Kidney (tissue), 14 donors: ENCODE results near the gene ASB1. TPM values are rescaled to one million over a fixed set of nuclear protein-coding genes. Genes with fewer than 3 reads are reported as not detected.
A peak's percentile ranks its signal among the peaks of the same experiment; 100 is the strongest.

ENCODE experiments used
- DNase-seq, 5 donors: peaks; one replicate each; pipeline ENCODE4 v3.0.0-alpha.2; 2013 to 2020
- FAIRE-seq: peaks from 2 replicates; lab custom pipeline; 2012; peaks lifted over from hg19 to GRCh38; lab: Jason Lieb, UNC
- H3K27ac ChIP-seq, 2 donors: one replicate each; pipeline ENCODE4 v1.7.0; 2013; ENCODE audit warnings: low read depth in 2 of 2, low read length in 2 of 2, inconsistent platforms in 1 of 2
- H3K27me3 ChIP-seq: one replicate; pipeline ENCODE4 v1.7.1; 2013; ENCODE audit warnings: low read length, inconsistent platforms; ENCODE audit not compliant: control insufficient read depth, insufficient read depth
- H3K36me3 ChIP-seq, 3 donors: one replicate each; pipeline versions ENCODE4 v1.7.0 to v1.7.1; 2013; ENCODE audit warnings: low read length in 3 of 3, control low read depth in 1 of 3, inconsistent platforms in 1 of 3; ENCODE audit not compliant: insufficient read depth in 3 of 3, control insufficient read depth in 2 of 3
- H3K4me1 ChIP-seq, 3 donors: one replicate each; pipeline versions ENCODE4 v1.7.0 to v1.7.1; 2013; ENCODE audit warnings: low read length in 3 of 3, inconsistent platforms in 1 of 3, low read depth in 1 of 3; ENCODE audit not compliant: control insufficient read depth in 2 of 3, insufficient read depth in 2 of 3
- H3K4me3 ChIP-seq, 3 donors: one replicate each; pipeline versions ENCODE4 v1.7.0 to v1.8.1; 2013; ENCODE audit warnings: low read length in 3 of 3, control low read depth in 1 of 3, inconsistent platforms in 1 of 3
- H3K9ac ChIP-seq, 3 donors: one replicate each; pipeline versions ENCODE4 v1.7.0 to v1.7.1; 2013; ENCODE audit warnings: low read length in 3 of 3, control low read depth in 1 of 3, inconsistent platforms in 1 of 3
- H3K9me3 ChIP-seq, 3 donors: one replicate each; pipeline versions ENCODE4 v1.7.0 to v1.7.1; 2013; ENCODE audit warnings: low read length in 3 of 3, control low read depth in 1 of 3, inconsistent platforms in 1 of 3; ENCODE audit not compliant: control insufficient read depth in 2 of 3, insufficient read depth in 1 of 3
- intact Hi-C: fragments of 100-400 bp; cut with DNase I; formaldehyde crosslinking; loops from one replicate; pipeline ENCODE4 v1.11.1; 2022
- polyA plus RNA-seq: library from polyadenylated mRNA; stranded (reverse); fragments of 350-450 nt; fragmentation: Illumina TruSeq; extraction: RNeasy Lipid Tissue Mini Kit (QIAGEN cat#74804); gene quantifications from one replicate; pipeline ENCODE4 v1.2.3, GENCODE V29; 2014; ENCODE audit warnings: low read depth, low replicate concordance; ENCODE audit not compliant: insufficient read depth
- total RNA-seq: library from RNA; stranded (reverse); fragmentation: NEBNext Ultra II Directional; extraction: Animal tissue kit (Norgen Biotek cat#: 25700); gene quantifications from one replicate; pipeline ENCODE4 v1.2.1, GENCODE V29; 2021
- TF ChIP-seq, protein P1 (sequence below): IDR thresholded peaks from 3 replicates; pipeline ENCODE4 v1.5.1; 2012; ENCODE audit warnings: mild to moderate bottlenecking, moderate library complexity, borderline replicate concordance; ENCODE audit not compliant: insufficient read depth; ENCODE audit errors: extremely low read depth
- donor health status: control.
- donor health status: control.
- donor health status: control.
- donor health status: control.
- donor health status: control.
- donor health status: DM: yes; HTN: yes; CAD: no.
- donor health status: Normal renal cell carcinoma (clear cell type).

Gene ASB1
- total and polyA plus RNA-seq, 2 donors from 2014 or later = 28.1 to 29.4 TPM

- no peak overlapping the region for H3K27ac ChIP-seq
- no peaks in the 10 kb centered on the region for H3K27me3 ChIP-seq
- H3K4me1 ChIP-seq = no peaks in the 10 kb centered on the region
- no peak overlapping the region for H3K4me3 ChIP-seq
- intact Hi-C loops = no loop called here
- TF ChIP-seq, protein P1, sequence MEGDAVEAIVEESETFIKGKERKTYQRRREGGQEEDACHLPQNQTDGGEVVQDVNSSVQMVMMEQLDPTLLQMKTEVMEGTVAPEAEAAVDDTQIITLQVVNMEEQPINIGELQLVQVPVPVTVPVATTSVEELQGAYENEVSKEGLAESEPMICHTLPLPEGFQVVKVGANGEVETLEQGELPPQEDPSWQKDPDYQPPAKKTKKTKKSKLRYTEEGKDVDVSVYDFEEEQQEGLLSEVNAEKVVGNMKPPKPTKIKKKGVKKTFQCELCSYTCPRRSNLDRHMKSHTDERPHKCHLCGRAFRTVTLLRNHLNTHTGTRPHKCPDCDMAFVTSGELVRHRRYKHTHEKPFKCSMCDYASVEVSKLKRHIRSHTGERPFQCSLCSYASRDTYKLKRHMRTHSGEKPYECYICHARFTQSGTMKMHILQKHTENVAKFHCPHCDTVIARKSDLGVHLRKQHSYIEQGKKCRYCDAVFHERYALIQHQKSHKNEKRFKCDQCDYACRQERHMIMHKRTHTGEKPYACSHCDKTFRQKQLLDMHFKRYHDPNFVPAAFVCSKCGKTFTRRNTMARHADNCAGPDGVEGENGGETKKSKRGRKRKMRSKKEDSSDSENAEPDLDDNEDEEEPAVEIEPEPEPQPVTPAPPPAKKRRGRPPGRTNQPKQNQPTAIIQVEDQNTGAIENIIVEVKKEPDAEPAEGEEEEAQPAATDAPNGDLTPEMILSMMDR = no peak
- H3K9ac ChIP-seq = no peak overlapping the region
- DNase-seq (peak in 2 of 5 donors; percentile 76 to 78), FAIRE-seq (no peak)
- no peaks in the 10 kb centered on the region for H3K36me3 ChIP-seq
- peaks cover 1 to 32% (median 2%) of the 10 kb centered on the region in 3 donors for H3K9me3 ChIP-seq
These were observed 48.8 kb downstream of the ASB1 start for GRCh38 chr2:238475566-238475965.

GRCh38 chr2:238476258-238476657 lies 49.5 kb downstream of the ASB1 start:
- Histone ChIP-seq H3K27ac (no peak overlapping the region), H3K9ac (no peak overlapping the region), H3K4me1 (no peaks in the 10 kb centered on the region), H3K4me3 (no peak overlapping the region), H3K9me3 (peaks cover 1 to 35% (median 2%) of the 10 kb centered on the region in 3 donors), H3K36me3 (no peaks in the 10 kb centered on the region), H3K27me3 (no peaks in the 10 kb centered on the region)
- TF ChIP-seq, protein P1 = no peak
- intact Hi-C loops = no loop called here
- DNase-seq (no peak), FAIRE-seq (no peak)

- H3K9me3 ChIP-seq = peaks cover 1 to 29% (median 2%) of the 10 kb centered on the region in 3 donors
- no peaks in the 10 kb centered on the region for H3K4me1 ChIP-seq
- intact Hi-C loops = no loop called here
- no peak overlapping the region for H3K9ac ChIP-seq
- H3K27ac ChIP-seq = no peak overlapping the region
- FAIRE-seq (no peak), DNase-seq (no peak)
- H3K27me3 ChIP-seq = no peaks in the 10 kb centered on the region
- H3K4me3 ChIP-seq = no peak overlapping the region
- H3K36me3 ChIP-seq = no peaks in the 10 kb centered on the region
- TF ChIP-seq, protein P1 = no peak
These were observed 51.5 kb downstream of the ASB1 start for GRCh38 chr2:238478216-238478615.

- H3K27me3 ChIP-seq = no peaks in the 10 kb centered on the region
- H3K9ac ChIP-seq = no peak overlapping the region
- no peaks in the 10 kb centered on the region for H3K36me3 ChIP-seq
- intact Hi-C loops = no loop called here
- FAIRE-seq (peak; percentile 13), DNase-seq (no peak)
- TF ChIP-seq, protein P1 = no peak
- no peak overlapping the region for H3K4me3 ChIP-seq
- H3K4me1 ChIP-seq = no peaks in the 10 kb centered on the region
- H3K27ac ChIP-seq = no peak overlapping the region
- peaks cover 0 to 22% (median 2%) of the 10 kb centered on the region in 3 donors for H3K9me3 ChIP-seq
These were observed 53.1 kb downstream of the ASB1 start for GRCh38 chr2:238479847-238480246.
